ENCODE results near the gene CELSR1. TPM values are rescaled to one million over a fixed set of nuclear protein-coding genes. Genes with fewer than 3 reads are reported as not detected.

CELSR1 gene
- total RNA-seq, 1 experiment from 2014 or later = 19.6 TPM

DNA sequence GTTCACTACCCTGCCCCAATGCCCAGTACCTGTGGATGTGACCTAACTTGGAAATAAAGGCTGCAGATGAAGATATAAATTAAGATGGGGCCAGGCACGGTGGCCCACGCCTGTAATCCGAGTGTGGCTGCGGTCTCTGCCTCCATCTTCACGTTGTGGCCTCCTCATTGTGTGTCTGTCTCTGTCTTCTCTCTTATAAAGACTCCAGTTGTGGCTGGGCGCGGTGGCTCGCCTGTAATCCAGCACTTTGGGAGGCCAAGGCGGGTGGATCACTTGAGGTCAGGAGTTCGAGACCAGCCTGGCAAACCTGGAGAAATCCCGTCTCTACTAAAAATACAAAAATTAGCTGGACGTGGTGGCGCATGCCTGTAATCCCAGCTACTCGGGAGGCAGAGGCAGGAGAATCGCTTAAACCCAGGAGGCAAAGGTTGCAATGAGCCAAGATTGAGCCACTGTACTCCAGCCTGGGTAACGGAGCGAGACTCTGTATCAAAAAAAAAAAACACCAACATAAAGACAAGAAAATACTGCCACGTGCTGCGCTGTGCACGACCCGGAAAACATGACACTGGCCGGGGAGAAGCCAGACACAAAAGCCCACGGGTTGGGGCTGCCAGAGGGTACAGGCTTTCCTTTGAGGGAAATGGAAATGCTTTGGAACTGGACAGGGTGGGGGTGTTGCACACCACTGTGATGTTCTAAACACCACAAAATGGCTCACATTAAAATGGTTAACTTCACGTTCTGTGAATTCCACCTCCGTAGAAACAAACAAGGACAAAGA lies 18.7 kb downstream of the CELSR1 start:
- Histone ChIP-seq H2AFZ (ENCODE audit: low read depth, low read length, poor library complexity, severe bottlenecking) (no peak overlapping the region), H3K9me2 (ENCODE audit: insufficient read depth) (no peaks in the 10 kb centered on the region), H3K9ac (ENCODE audit: low read length) (no peak overlapping the region), H3K4me3 (replicated peaks in 1 of 2; ENCODE audit: low read depth in 1 of 2, low read length in 2 of 2) (no peak overlapping the region), H4K20me1 (ENCODE audit: insufficient read depth) (no peaks in the 10 kb centered on the region), H3K4me1 (ENCODE audit: control insufficient read depth in 1 of 2, insufficient read depth in 2 of 2, low read length in 2 of 2) (peaks cover 9 to 18% of the 10 kb centered on the region in 2 experiments), H3K4me2 (ENCODE audit: low read length) (no peak overlapping the region), H3K36me3 (ENCODE audit: control insufficient read depth in 1 of 2, insufficient read depth in 2 of 2, low read length in 2 of 2) (no peaks in the 10 kb centered on the region), H3K27ac (ENCODE audit: low read depth, low read length) (no peak overlapping the region), H3K9me3 (ENCODE audit: control insufficient read depth in 1 of 2, insufficient read depth in 1 of 2, low read depth in 1 of 2, low read length in 2 of 2) (no peaks in the 10 kb centered on the region), H3K27me3 (ENCODE audit: insufficient read depth, low read length) (no peaks in the 10 kb centered on the region), H3K79me2 (ENCODE audit: insufficient read depth, low read length) (peaks cover 3% of the 10 kb centered on the region; the same call in 1 of the 2 replicates)
- ATAC-seq (no peak), DNase-seq (ENCODE audit: low read depth, low spot score) (no peak)
- RAD21 ChIA-PET (ENCODE audit: low non-redundant PET in 1 of 2, low total read pairs in 2 of 2, uncharacterized antibody in 2 of 2, unreplicated experiment in 2 of 2) = no interaction called here
- intact Hi-C loops (cut with micrococcal nuclease) = no loop called here
- CTCF ChIA-PET = no interaction called here
- POLR2A ChIA-PET = no interaction called here
- TF ChIP-seq, protein P1, sequence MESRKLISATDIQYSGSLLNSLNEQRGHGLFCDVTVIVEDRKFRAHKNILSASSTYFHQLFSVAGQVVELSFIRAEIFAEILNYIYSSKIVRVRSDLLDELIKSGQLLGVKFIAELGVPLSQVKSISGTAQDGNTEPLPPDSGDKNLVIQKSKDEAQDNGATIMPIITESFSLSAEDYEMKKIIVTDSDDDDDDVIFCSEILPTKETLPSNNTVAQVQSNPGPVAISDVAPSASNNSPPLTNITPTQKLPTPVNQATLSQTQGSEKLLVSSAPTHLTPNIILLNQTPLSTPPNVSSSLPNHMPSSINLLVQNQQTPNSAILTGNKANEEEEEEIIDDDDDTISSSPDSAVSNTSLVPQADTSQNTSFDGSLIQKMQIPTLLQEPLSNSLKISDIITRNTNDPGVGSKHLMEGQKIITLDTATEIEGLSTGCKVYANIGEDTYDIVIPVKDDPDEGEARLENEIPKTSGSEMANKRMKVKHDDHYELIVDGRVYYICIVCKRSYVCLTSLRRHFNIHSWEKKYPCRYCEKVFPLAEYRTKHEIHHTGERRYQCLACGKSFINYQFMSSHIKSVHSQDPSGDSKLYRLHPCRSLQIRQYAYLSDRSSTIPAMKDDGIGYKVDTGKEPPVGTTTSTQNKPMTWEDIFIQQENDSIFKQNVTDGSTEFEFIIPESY (IDR thresholded peaks at IDR 0.05; ENCODE audit: extremely low read depth, insufficient replicate concordance, low read length) = no peak
- no TSS peak for BruUV-seq (replicated peaks)

DNA sequence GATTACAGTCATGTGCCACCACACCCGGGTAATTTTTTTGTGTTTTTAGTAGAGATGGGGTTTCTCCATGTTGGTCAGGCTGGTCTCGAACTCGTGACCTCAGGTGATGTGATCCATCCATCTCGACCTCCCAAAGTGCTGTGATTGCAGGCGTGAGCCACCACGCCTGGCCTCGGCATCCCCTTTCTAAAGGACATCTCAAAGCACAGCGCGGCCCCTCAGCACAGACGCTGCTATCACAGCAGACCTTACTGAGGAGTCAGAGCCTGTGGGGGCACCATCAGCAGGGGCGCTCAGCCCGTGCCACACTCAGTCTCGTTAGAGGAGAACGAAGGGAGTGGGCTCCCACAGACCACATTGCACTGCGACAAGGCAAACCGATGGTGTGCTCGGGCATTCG lies 19.4 kb downstream of the CELSR1 start:
- no peaks in the 10 kb centered on the region for H3K9me2 ChIP-seq (ENCODE audit: insufficient read depth)
- no peak overlapping the region for H3K4me2 ChIP-seq (ENCODE audit: low read length)
- H4K20me1 ChIP-seq (ENCODE audit: insufficient read depth) = no peaks in the 10 kb centered on the region
- H3K27ac ChIP-seq (ENCODE audit: low read depth, low read length) = no peak overlapping the region
- no peaks in the 10 kb centered on the region for H3K9me3 ChIP-seq (ENCODE audit: control insufficient read depth in 1 of 2, insufficient read depth in 1 of 2, low read depth in 1 of 2, low read length in 2 of 2)
- no peak overlapping the region for H3K9ac ChIP-seq (ENCODE audit: low read length)
- H3K36me3 ChIP-seq (ENCODE audit: control insufficient read depth in 1 of 2, insufficient read depth in 2 of 2, low read length in 2 of 2) = no peaks in the 10 kb centered on the region
- no peaks in the 10 kb centered on the region for H3K27me3 ChIP-seq (ENCODE audit: insufficient read depth, low read length)
- H3K4me3 ChIP-seq (replicated peaks in 1 of 2; ENCODE audit: low read depth in 1 of 2, low read length in 2 of 2) = no peak overlapping the region
- no TSS peak for BruUV-seq (replicated peaks)
- peaks cover 3% of the 10 kb centered on the region; the same call in 1 of the 2 replicates for H3K79me2 ChIP-seq (ENCODE audit: insufficient read depth, low read length)
- DNase-seq (ENCODE audit: low read depth, low spot score) (no peak), ATAC-seq (no peak)
- peaks cover 9 to 18% of the 10 kb centered on the region in 2 experiments for H3K4me1 ChIP-seq (ENCODE audit: control insufficient read depth in 1 of 2, insufficient read depth in 2 of 2, low read length in 2 of 2)
- TF ChIP-seq TCF7L2 (IDR thresholded peaks at IDR 0.05; ENCODE audit: borderline replicate concordance, extremely low read depth, insufficient read depth, insufficient read length) (no peak), RAD21 (IDR thresholded peaks at IDR 0.05; ENCODE audit: low read depth) (no peak), YY1 (IDR thresholded peaks at IDR 0.05; ENCODE audit: extremely low read depth, insufficient replicate concordance, low read depth, low read length) (no peak), SIN3A (IDR thresholded peaks at IDR 0.05; ENCODE audit: low read depth) (no peak), EGR1 (IDR thresholded peaks at IDR 0.05; ENCODE audit: low read depth) (no peak), ELF1 (IDR thresholded peaks at IDR 0.05; ENCODE audit: borderline replicate concordance, low read depth) (no peak), EZH2phosphoT487 (IDR thresholded peaks at IDR 0.05; ENCODE audit: borderline replicate concordance) (no peak), JUND (IDR thresholded peaks at IDR 0.05) (no peak)
- TF ChIP-seq, protein P2, sequence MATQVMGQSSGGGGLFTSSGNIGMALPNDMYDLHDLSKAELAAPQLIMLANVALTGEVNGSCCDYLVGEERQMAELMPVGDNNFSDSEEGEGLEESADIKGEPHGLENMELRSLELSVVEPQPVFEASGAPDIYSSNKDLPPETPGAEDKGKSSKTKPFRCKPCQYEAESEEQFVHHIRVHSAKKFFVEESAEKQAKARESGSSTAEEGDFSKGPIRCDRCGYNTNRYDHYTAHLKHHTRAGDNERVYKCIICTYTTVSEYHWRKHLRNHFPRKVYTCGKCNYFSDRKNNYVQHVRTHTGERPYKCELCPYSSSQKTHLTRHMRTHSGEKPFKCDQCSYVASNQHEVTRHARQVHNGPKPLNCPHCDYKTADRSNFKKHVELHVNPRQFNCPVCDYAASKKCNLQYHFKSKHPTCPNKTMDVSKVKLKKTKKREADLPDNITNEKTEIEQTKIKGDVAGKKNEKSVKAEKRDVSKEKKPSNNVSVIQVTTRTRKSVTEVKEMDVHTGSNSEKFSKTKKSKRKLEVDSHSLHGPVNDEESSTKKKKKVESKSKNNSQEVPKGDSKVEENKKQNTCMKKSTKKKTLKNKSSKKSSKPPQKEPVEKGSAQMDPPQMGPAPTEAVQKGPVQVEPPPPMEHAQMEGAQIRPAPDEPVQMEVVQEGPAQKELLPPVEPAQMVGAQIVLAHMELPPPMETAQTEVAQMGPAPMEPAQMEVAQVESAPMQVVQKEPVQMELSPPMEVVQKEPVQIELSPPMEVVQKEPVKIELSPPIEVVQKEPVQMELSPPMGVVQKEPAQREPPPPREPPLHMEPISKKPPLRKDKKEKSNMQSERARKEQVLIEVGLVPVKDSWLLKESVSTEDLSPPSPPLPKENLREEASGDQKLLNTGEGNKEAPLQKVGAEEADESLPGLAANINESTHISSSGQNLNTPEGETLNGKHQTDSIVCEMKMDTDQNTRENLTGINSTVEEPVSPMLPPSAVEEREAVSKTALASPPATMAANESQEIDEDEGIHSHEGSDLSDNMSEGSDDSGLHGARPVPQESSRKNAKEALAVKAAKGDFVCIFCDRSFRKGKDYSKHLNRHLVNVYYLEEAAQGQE (IDR thresholded peaks at IDR 0.05; ENCODE audit: low read depth) = no peak
- TF ChIP-seq, protein P3, sequence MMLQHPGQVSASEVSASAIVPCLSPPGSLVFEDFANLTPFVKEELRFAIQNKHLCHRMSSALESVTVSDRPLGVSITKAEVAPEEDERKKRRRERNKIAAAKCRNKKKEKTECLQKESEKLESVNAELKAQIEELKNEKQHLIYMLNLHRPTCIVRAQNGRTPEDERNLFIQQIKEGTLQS (IDR thresholded peaks at IDR 0.05) = no peak
- no peak overlapping the region for H2AFZ ChIP-seq (ENCODE audit: low read depth, low read length, poor library complexity, severe bottlenecking)
- ChIA-PET RAD21 (ENCODE audit: low non-redundant PET in 1 of 2, low total read pairs in 2 of 2, uncharacterized antibody in 2 of 2, unreplicated experiment in 2 of 2) (no interaction called here), POLR2A (no interaction called here), CTCF (no interaction called here)
- intact Hi-C loops (cut with micrococcal nuclease) = no loop called here
